ENCODE data around the gene PLCG1.

The PLCG1 gene

GRCh38 chr20:41183831-41184230, 46.5 kb downstream of the PLCG1 start:
- Histone ChIP-seq H3K79me2 (ENCODE audit: control insufficient read depth, insufficient read depth, low read length) (no peaks in the 10 kb centered on the region), H4K8ac (ENCODE audit: low read depth, low read length) (no peak overlapping the region), H4K5ac (ENCODE audit: low read length) (no peak overlapping the region), H2BK15ac (replicated peaks; ENCODE audit: low read depth) (no peak overlapping the region), H2AK5ac (ENCODE audit: low read length) (no peak overlapping the region), H3K9ac (ENCODE audit: low read length) (no peak overlapping the region), H3K23ac (ENCODE audit: low read length) (no peak overlapping the region), H2BK120ac (ENCODE audit: low read depth, low read length) (no peak overlapping the region), H3K27me3 (ENCODE audit: insufficient read depth, low read length, poor library complexity) (no peaks in the 10 kb centered on the region), H3K4me2 (ENCODE audit: low read length) (no peak overlapping the region), H3K4me3 (ENCODE audit: low read length) (no peak overlapping the region), H3K18ac (ENCODE audit: low read length) (no peak overlapping the region), H3K36me3 (ENCODE audit: control insufficient read depth, insufficient read depth, low read length) (no peaks in the 10 kb centered on the region), H3K4me1 (ENCODE audit: control insufficient read depth, low read depth, low read length) (no peaks in the 10 kb centered on the region), H2BK5ac (ENCODE audit: low read length) (no peak overlapping the region), H3K79me1 (ENCODE audit: low read length) (no peaks in the 10 kb centered on the region), H3K56ac (ENCODE audit: low read length) (no peak overlapping the region), H3K4ac (ENCODE audit: low read depth, low read length) (no peak overlapping the region), H3K27ac (ENCODE audit: low read depth, low read length) (no peak overlapping the region)
- no peak for DNase-seq
- no CpG with 5 or more reads among the region's 2 CpGs for WGBS (ENCODE audit: extremely low coverage, insufficient coverage, low lambda C conversion rate)

DNA sequence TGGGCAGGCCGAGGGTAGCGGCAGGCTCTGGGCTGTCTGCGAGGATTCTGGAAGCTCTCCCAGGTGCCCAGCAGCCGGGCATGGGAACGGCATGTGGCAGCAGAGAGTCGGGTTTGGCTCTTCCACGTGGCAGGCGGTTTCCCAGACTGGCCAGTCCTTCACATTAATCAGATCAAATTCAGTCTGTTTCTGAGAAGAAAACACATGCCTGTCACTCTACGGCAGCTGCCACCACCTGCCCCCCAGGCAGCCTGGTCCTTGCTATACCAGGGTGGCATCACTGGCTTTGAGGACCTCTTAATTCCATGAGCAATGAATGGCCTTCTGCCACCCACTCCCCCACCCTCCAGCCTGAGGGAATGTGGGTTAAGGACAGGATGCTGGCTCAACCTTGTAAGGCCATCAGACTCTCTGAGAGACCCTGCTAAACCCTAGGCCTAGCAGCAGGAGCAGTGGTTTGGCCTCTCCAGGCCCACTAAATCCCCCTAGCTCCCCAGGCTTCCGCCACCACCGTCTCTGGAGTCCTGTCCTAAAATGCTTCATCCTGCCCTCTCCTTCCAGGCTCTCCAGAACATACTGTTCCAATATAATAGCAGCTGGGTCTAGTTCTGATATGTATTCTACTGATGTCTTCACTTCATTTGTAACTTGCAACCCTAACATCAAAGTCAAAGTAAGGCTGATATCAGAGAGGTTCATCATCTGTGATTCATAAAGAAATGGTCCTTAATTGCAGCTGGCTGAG, 47.8 kb downstream of the PLCG1 start:
- Histone ChIP-seq H3K79me1 (ENCODE audit: low read length) (no peaks in the 10 kb centered on the region), H3K27me3 (ENCODE audit: insufficient read depth, low read length, poor library complexity) (no peaks in the 10 kb centered on the region), H3K27ac (ENCODE audit: low read depth, low read length) (no peak overlapping the region), H2BK5ac (ENCODE audit: low read length) (no peak overlapping the region), H2BK15ac (replicated peaks; ENCODE audit: low read depth) (no peak overlapping the region), H3K56ac (ENCODE audit: low read length) (no peak overlapping the region), H3K4me3 (ENCODE audit: low read length) (no peak overlapping the region), H3K4me1 (ENCODE audit: control insufficient read depth, low read depth, low read length) (no peaks in the 10 kb centered on the region), H2AK5ac (ENCODE audit: low read length) (no peak overlapping the region), H3K23ac (ENCODE audit: low read length) (no peak overlapping the region), H3K18ac (ENCODE audit: low read length) (no peak overlapping the region), H3K4me2 (ENCODE audit: low read length) (no peak overlapping the region), H4K5ac (ENCODE audit: low read length) (no peak overlapping the region), H3K36me3 (ENCODE audit: control insufficient read depth, insufficient read depth, low read length) (no peaks in the 10 kb centered on the region), H2BK120ac (ENCODE audit: low read depth, low read length) (no peak overlapping the region), H3K4ac (ENCODE audit: low read depth, low read length) (no peak overlapping the region), H3K79me2 (ENCODE audit: control insufficient read depth, insufficient read depth, low read length) (no peaks in the 10 kb centered on the region), H3K9ac (ENCODE audit: low read length) (no peak overlapping the region), H4K8ac (ENCODE audit: low read depth, low read length) (no peak overlapping the region)
- DNase-seq: no peak
- no CpG with 5 or more reads among the region's 11 CpGs for WGBS (ENCODE audit: extremely low coverage, insufficient coverage, low lambda C conversion rate)

DNA sequence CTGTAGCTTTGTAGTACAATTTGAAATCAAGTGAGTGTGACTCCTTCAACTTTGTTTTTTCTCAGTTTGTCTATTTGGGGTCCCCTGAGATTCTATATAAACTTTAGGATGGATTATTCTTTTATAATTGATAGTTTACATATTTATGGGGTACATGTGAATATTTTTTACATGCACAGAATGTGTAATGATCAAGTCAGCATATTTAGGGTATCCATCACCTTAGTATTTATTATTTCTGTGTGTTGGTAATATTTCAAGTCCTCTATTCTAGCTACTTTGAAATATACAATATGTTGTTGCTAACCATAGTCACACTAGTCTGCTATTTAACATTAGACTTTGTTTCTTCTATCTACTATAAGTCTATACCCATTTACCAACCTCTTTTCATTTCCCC, 50.3 kb downstream of the PLCG1 start:
- Histone ChIP-seq H2BK15ac (replicated peaks; ENCODE audit: low read depth) (no peak overlapping the region), H3K79me2 (ENCODE audit: control insufficient read depth, insufficient read depth, low read length) (no peaks in the 10 kb centered on the region), H2AK5ac (ENCODE audit: low read length) (no peak overlapping the region), H3K36me3 (ENCODE audit: control insufficient read depth, insufficient read depth, low read length) (no peaks in the 10 kb centered on the region), H3K4me1 (ENCODE audit: control insufficient read depth, low read depth, low read length) (no peaks in the 10 kb centered on the region), H2BK120ac (ENCODE audit: low read depth, low read length) (no peak overlapping the region), H3K18ac (ENCODE audit: low read length) (no peak overlapping the region), H2BK5ac (ENCODE audit: low read length) (no peak overlapping the region), H3K4ac (ENCODE audit: low read depth, low read length) (no peak overlapping the region), H3K9ac (ENCODE audit: low read length) (no peak overlapping the region), H3K27me3 (ENCODE audit: insufficient read depth, low read length, poor library complexity) (no peaks in the 10 kb centered on the region), H3K56ac (ENCODE audit: low read length) (no peak overlapping the region), H3K79me1 (ENCODE audit: low read length) (no peaks in the 10 kb centered on the region), H3K27ac (ENCODE audit: low read depth, low read length) (no peak overlapping the region), H3K4me3 (ENCODE audit: low read length) (no peak overlapping the region), H3K23ac (ENCODE audit: low read length) (no peak overlapping the region), H4K8ac (ENCODE audit: low read depth, low read length) (no peak overlapping the region), H3K4me2 (ENCODE audit: low read length) (no peak overlapping the region), H4K5ac (ENCODE audit: low read length) (no peak overlapping the region)
- no peak for DNase-seq

- Histone ChIP-seq H3K79me1 (ENCODE audit: low read length) (no peaks in the 10 kb centered on the region), H4K5ac (ENCODE audit: low read length) (no peak overlapping the region), H3K56ac (ENCODE audit: low read length) (no peak overlapping the region), H2BK5ac (ENCODE audit: low read length) (no peak overlapping the region), H3K4me2 (ENCODE audit: low read length) (no peak overlapping the region), H3K36me3 (ENCODE audit: control insufficient read depth, insufficient read depth, low read length) (no peaks in the 10 kb centered on the region), H2BK120ac (ENCODE audit: low read depth, low read length) (no peak overlapping the region), H3K4ac (ENCODE audit: low read depth, low read length) (no peak overlapping the region), H3K27me3 (ENCODE audit: insufficient read depth, low read length, poor library complexity) (no peaks in the 10 kb centered on the region), H3K23ac (ENCODE audit: low read length) (no peak overlapping the region), H2BK15ac (replicated peaks; ENCODE audit: low read depth) (no peak overlapping the region), H3K27ac (ENCODE audit: low read depth, low read length) (no peak overlapping the region), H3K4me1 (ENCODE audit: control insufficient read depth, low read depth, low read length) (no peaks in the 10 kb centered on the region), H2AK5ac (ENCODE audit: low read length) (no peak overlapping the region), H3K79me2 (ENCODE audit: control insufficient read depth, insufficient read depth, low read length) (no peaks in the 10 kb centered on the region), H3K18ac (ENCODE audit: low read length) (no peak overlapping the region), H3K9ac (ENCODE audit: low read length) (no peak overlapping the region), H3K4me3 (ENCODE audit: low read length) (no peak overlapping the region), H4K8ac (ENCODE audit: low read depth, low read length) (no peak overlapping the region)
- no peak for DNase-seq
- WGBS (ENCODE audit: extremely low coverage, insufficient coverage, low lambda C conversion rate): no CpG with 5 or more reads among the region's 5 CpGs
Measured at GRCh38 chr20:41191562-41192500, 54.5 kb downstream of the PLCG1 start.

- Histone ChIP-seq H3K56ac (ENCODE audit: low read length) (no peak overlapping the region), H2BK5ac (ENCODE audit: low read length) (no peak overlapping the region), H3K4ac (ENCODE audit: low read depth, low read length) (no peak overlapping the region), H3K18ac (ENCODE audit: low read length) (no peak overlapping the region), H2AK5ac (ENCODE audit: low read length) (no peak overlapping the region), H3K4me3 (ENCODE audit: low read length) (no peak overlapping the region), H3K9ac (ENCODE audit: low read length) (no peak overlapping the region), H4K8ac (ENCODE audit: low read depth, low read length) (no peak overlapping the region), H4K5ac (ENCODE audit: low read length) (no peak overlapping the region), H3K79me2 (ENCODE audit: control insufficient read depth, insufficient read depth, low read length) (no peaks in the 10 kb centered on the region), H2BK120ac (ENCODE audit: low read depth, low read length) (no peak overlapping the region), H3K27ac (ENCODE audit: low read depth, low read length) (no peak overlapping the region), H3K79me1 (ENCODE audit: low read length) (no peaks in the 10 kb centered on the region), H3K36me3 (ENCODE audit: control insufficient read depth, insufficient read depth, low read length) (no peaks in the 10 kb centered on the region), H3K23ac (ENCODE audit: low read length) (no peak overlapping the region), H2BK15ac (replicated peaks; ENCODE audit: low read depth) (no peak overlapping the region), H3K27me3 (ENCODE audit: insufficient read depth, low read length, poor library complexity) (no peaks in the 10 kb centered on the region), H3K4me2 (ENCODE audit: low read length) (no peak overlapping the region), H3K4me1 (ENCODE audit: control insufficient read depth, low read depth, low read length) (no peaks in the 10 kb centered on the region)
- DNase-seq: no peak
- WGBS (ENCODE audit: extremely low coverage, insufficient coverage, low lambda C conversion rate): no CpG with 5 or more reads among the region's 3 CpGs
Measured at GRCh38 chr20:41192575-41192974, 55.2 kb downstream of the PLCG1 start.
